Prostate gland (tissue), 2 donors: ENCODE data around the gene FLVCR2.

Experiments used
- CTCF ChIP-seq, 4 experiments: fragments of 200-600 bp in 2 of 4; fragments of 450-650 bp in 2 of 4; sonication (generic) in 2 of 4; IDR thresholded peaks; 1 replicate in 3 of 4; 2 replicates in 1 of 4; pipeline ENCODE4 v1.5.1; 2016 to 2019; ENCODE audit warnings: antibody characterized with exemption in 4 of 4, mild to moderate bottlenecking in 2 of 4, moderate library complexity in 2 of 4
- POLR2A ChIP-seq: fragments of 450-650 bp; IDR thresholded peaks from one replicate; pipeline ENCODE4 v1.6.1; 2016; ENCODE audit warnings: antibody characterized with exemption, mild to moderate bottlenecking

GRCh38 chr14:75545907-75546306 is 32.5 kb upstream of the FLVCR2 start:
- TF ChIP-seq CTCF (IDR thresholded peaks at IDR 0.05) (no peak), POLR2A (no peak)
